ENCODE measurements around the gene TMED4. TPM values are rescaled to one million over a fixed set of nuclear protein-coding genes. Genes with fewer than 3 reads are reported as not detected.

TMED4 gene
- total RNA-seq, 1 experiment from 2014 or later = 67.3 TPM

DNA sequence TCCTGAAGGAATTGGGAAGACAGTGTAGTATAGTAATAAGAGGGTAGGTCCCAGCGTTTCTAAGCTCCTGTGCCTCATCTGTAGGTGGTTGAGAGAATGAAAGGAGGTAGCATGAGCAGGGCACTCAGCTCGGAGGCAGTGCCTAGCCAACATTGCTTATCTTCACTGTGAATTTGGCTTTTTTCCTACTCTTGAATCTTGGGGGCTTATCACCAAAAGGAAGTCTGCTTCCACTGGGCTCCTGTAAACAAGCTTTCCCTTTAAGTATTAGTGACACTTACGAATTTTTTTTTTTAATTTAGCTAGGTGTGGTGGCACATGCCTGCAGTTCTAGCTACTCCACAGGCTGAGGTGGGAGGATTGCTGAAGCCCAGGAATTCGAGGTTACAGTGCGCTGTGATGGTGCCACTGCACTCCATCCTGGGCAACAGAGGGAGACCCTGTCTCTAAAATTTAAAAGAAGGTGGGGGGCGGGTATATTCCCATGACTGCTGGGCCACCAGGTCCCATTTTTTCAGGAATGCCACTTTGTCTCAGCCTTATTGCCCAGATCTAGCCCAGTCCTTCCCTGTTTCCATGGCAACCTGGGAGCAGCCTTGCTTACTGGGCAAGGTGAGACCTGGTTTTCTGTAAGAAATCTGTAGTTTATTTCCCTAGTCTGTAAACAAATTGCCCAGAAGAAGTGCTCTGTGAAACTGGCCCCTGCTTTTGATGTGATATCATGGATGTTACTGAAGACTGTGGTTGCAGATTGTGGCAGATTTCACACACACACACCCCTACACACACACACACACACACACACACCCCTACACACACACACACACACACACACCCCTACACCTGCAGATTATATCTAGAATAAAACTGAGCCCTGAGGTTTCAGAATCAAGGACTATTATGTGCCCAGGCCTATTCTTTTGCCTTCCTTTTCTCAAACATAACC, 43.8 kb upstream of the TMED4 start:
- H3K27ac ChIP-seq (ENCODE audit: low read depth, low read length) = no peak overlapping the region
- no peak for DNase-seq (ENCODE audit: low read depth, low spot score)
- ATAC-seq = no peak
- no peak overlapping the region for H3K4me2 ChIP-seq (ENCODE audit: low read length)
- POLR2A ChIA-PET = no interaction called here
- intact Hi-C loops (cut with micrococcal nuclease) = no loop called here
- peaks cover 51% of the 10 kb centered on the region for H3K79me2 ChIP-seq (ENCODE audit: insufficient read depth, low read length)
- RAD21 ChIA-PET (ENCODE audit: low non-redundant PET in 1 of 2, low total read pairs in 2 of 2, uncharacterized antibody in 2 of 2, unreplicated experiment in 2 of 2) = no interaction called here
- peaks cover 2 to 15% of the 10 kb centered on the region in 2 experiments; a peak in 2 of 4 replicates for H3K36me3 ChIP-seq (ENCODE audit: control insufficient read depth in 1 of 2, insufficient read depth in 2 of 2, low read length in 2 of 2)
- no peaks in the 10 kb centered on the region for H4K20me1 ChIP-seq (ENCODE audit: insufficient read depth)
- no TSS peak for BruUV-seq (replicated peaks)
- H3K9me3 ChIP-seq (ENCODE audit: control insufficient read depth in 1 of 2, insufficient read depth in 1 of 2, low read depth in 1 of 2, low read length in 2 of 2) = no peaks in the 10 kb centered on the region
- TF ChIP-seq, protein P1, sequence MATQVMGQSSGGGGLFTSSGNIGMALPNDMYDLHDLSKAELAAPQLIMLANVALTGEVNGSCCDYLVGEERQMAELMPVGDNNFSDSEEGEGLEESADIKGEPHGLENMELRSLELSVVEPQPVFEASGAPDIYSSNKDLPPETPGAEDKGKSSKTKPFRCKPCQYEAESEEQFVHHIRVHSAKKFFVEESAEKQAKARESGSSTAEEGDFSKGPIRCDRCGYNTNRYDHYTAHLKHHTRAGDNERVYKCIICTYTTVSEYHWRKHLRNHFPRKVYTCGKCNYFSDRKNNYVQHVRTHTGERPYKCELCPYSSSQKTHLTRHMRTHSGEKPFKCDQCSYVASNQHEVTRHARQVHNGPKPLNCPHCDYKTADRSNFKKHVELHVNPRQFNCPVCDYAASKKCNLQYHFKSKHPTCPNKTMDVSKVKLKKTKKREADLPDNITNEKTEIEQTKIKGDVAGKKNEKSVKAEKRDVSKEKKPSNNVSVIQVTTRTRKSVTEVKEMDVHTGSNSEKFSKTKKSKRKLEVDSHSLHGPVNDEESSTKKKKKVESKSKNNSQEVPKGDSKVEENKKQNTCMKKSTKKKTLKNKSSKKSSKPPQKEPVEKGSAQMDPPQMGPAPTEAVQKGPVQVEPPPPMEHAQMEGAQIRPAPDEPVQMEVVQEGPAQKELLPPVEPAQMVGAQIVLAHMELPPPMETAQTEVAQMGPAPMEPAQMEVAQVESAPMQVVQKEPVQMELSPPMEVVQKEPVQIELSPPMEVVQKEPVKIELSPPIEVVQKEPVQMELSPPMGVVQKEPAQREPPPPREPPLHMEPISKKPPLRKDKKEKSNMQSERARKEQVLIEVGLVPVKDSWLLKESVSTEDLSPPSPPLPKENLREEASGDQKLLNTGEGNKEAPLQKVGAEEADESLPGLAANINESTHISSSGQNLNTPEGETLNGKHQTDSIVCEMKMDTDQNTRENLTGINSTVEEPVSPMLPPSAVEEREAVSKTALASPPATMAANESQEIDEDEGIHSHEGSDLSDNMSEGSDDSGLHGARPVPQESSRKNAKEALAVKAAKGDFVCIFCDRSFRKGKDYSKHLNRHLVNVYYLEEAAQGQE (IDR thresholded peaks at IDR 0.05; ENCODE audit: low read depth) = no peak
- TF ChIP-seq, protein P2, sequence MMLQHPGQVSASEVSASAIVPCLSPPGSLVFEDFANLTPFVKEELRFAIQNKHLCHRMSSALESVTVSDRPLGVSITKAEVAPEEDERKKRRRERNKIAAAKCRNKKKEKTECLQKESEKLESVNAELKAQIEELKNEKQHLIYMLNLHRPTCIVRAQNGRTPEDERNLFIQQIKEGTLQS (IDR thresholded peaks at IDR 0.05) = no peak
- TF ChIP-seq EZH2phosphoT487 (IDR thresholded peaks at IDR 0.05; ENCODE audit: borderline replicate concordance) (no peak), SIN3A (IDR thresholded peaks at IDR 0.05; ENCODE audit: low read depth) (no peak), EGR1 (IDR thresholded peaks at IDR 0.05; ENCODE audit: low read depth) (no peak), SRF (IDR thresholded peaks at IDR 0.05; ENCODE audit: low read depth) (no peak), RAD21 (IDR thresholded peaks at IDR 0.05; ENCODE audit: low read depth) (no peak), ZFX (IDR thresholded peaks at IDR 0.05) (no peak), SP1 (IDR thresholded peaks at IDR 0.05; ENCODE audit: low read depth) (no peak), ZNF274 (IDR thresholded peaks at IDR 0.05; ENCODE audit: low read depth, low read length) (no peak), POLR2AphosphoS5 (IDR thresholded peaks at IDR 0.05; ENCODE audit: low read depth, low read length) (no peak), ELF1 (IDR thresholded peaks at IDR 0.05; ENCODE audit: borderline replicate concordance, low read depth) (no peak)
- TF ChIP-seq, protein P3, sequence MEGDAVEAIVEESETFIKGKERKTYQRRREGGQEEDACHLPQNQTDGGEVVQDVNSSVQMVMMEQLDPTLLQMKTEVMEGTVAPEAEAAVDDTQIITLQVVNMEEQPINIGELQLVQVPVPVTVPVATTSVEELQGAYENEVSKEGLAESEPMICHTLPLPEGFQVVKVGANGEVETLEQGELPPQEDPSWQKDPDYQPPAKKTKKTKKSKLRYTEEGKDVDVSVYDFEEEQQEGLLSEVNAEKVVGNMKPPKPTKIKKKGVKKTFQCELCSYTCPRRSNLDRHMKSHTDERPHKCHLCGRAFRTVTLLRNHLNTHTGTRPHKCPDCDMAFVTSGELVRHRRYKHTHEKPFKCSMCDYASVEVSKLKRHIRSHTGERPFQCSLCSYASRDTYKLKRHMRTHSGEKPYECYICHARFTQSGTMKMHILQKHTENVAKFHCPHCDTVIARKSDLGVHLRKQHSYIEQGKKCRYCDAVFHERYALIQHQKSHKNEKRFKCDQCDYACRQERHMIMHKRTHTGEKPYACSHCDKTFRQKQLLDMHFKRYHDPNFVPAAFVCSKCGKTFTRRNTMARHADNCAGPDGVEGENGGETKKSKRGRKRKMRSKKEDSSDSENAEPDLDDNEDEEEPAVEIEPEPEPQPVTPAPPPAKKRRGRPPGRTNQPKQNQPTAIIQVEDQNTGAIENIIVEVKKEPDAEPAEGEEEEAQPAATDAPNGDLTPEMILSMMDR (IDR thresholded peaks at IDR 0.05 in 2 of 3, conservative IDR thresholded peaks at IDR 0.05 in 1 of 3; ENCODE audit: borderline replicate concordance in 1 of 3, insufficient read depth in 1 of 3, low read depth in 2 of 3, low read length in 2 of 3) = no peak
- TF ChIP-seq, protein P4, sequence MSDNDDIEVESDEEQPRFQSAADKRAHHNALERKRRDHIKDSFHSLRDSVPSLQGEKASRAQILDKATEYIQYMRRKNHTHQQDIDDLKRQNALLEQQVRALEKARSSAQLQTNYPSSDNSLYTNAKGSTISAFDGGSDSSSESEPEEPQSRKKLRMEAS (IDR thresholded peaks at IDR 0.05) = no peak
- CTCF ChIA-PET = no interaction called here
- no peak overlapping the region for H3K4me3 ChIP-seq (replicated peaks in 1 of 2; ENCODE audit: low read depth in 1 of 2, low read length in 2 of 2)
- H2AFZ ChIP-seq (ENCODE audit: low read depth, low read length, poor library complexity, severe bottlenecking) = no peak overlapping the region
- no peaks in the 10 kb centered on the region for H3K9me2 ChIP-seq (ENCODE audit: insufficient read depth)
- H3K4me1 ChIP-seq (ENCODE audit: control insufficient read depth in 1 of 2, insufficient read depth in 2 of 2, low read length in 2 of 2) = peaks cover 9 to 22% of the 10 kb centered on the region in 2 experiments
- no peak overlapping the region for H3K9ac ChIP-seq (ENCODE audit: low read length)
- no peaks in the 10 kb centered on the region for H3K27me3 ChIP-seq (ENCODE audit: insufficient read depth, low read length)
